Cardiac muscle cell (in vitro differentiated cells and primary cell): Measurements from ENCODE around the gene RCN1. TPM values are rescaled to one million over a fixed set of nuclear protein-coding genes. Genes with fewer than 3 reads are reported as not detected.

ENCODE experiments used
- DNase-seq, 2 donors: peaks; one replicate each; pipeline versions ENCODE4 v3.0.0 to v3.0.0-alpha.2; 2010 to 2017; ENCODE audit warnings: low read depth in 1 of 2, low spot score in 1 of 2
- H3K27ac ChIP-seq: fragments of 200-600 bp; sonication (generic); 2 replicates; pipeline ENCODE4 v1.5.1; 2016
- H3K27me3 ChIP-seq: fragments of 200-600 bp; sonication (generic); 2 replicates; pipeline ENCODE4 v1.6.0; 2016; ENCODE audit warnings: control low read depth
- H3K36me3 ChIP-seq: fragments of 200-600 bp; sonication (generic); 2 replicates; pipeline ENCODE4 v1.5.1; 2016; ENCODE audit warnings: control low read depth
- H3K4me1 ChIP-seq: fragments of 200-600 bp; sonication (generic); 2 replicates; pipeline ENCODE4 v1.8.1; 2017; ENCODE audit warnings: low read depth, mild to moderate bottlenecking, mixed run types
- H3K4me3 ChIP-seq: fragments of 200-600 bp; sonication (generic); 2 replicates; pipeline ENCODE4 v1.5.1; 2016; ENCODE audit warnings: mild to moderate bottlenecking
- H3K9me3 ChIP-seq: fragments of 200-600 bp; sonication (generic); 2 replicates; pipeline ENCODE4 v1.5.1; 2017; ENCODE audit warnings: low read depth, mild to moderate bottlenecking, control low read depth
- polyA plus RNA-seq: library from polyadenylated mRNA; unstranded; fragments of >200 nt; fragmentation: Nextera tagmentation; extraction: Ambion mirVana; gene quantifications from 2 replicates; pipeline ENCODE4 v1.2.1, GENCODE V29; 2016
- total RNA-seq: library from RNA; depleted of rRNA; stranded (reverse); fragments of >200 nt; gene quantifications from 2 replicates; pipeline ENCODE4 v1.2.3, GENCODE V29; 2016
- TF ChIP-seq, protein P1 (sequence below): IDR thresholded peaks from 2 replicates; pipeline ENCODE4 v1.5.1; 2012; ENCODE audit warnings: low read depth, mild to moderate bottlenecking, low read length

The RCN1 gene
- total and polyA plus RNA-seq, 2 experiments from 2014 or later = 64.5 to 125 TPM

DNA sequence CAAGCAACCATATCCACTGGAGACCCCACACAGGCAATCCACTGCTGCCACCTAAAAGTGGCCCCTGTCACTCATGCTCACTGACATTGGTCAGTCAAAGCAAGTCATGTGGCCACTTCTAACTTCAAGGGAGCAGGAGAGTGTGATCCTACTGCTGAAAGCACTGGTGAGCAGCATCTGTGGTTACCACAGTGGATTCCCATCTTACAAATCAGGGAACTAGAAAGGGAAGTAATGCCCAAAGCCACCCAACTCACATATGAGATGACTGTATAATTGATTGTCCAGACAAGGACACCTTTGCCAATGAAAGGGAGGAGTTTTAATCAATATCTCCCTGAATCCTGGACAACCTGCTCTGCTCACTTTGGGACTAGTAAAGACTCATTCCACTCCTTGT is 17.7 kb downstream of the RCN1 start:
- H3K4me3 ChIP-seq = no peak overlapping the region
- H3K36me3 ChIP-seq = peaks cover 3% of the 10 kb centered on the region
- H3K27ac ChIP-seq = no peak overlapping the region

DNA sequence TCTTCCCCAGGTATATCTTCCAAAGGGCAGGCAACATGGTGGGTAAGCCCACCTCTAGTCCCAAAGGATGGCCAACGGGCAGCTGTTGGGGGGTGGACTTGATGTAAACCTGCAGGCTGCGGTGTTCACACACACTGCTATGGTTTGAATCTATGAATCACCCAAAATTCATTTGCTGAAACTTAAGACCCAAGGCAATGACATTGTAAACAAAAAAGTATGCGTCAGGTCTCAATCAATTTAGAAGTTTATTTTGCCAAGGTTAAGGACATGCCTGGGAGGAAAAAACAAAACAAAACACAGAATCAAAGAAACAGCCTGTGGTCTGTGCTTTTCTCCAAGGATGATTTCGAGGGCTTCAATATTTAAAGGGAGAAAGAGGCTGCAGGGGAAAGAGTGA is 18.3 kb downstream of the RCN1 start:
- Histone ChIP-seq H3K9me3 (no peaks in the 10 kb centered on the region), H3K4me1 (no peaks in the 10 kb centered on the region)
- TF ChIP-seq, protein P1, sequence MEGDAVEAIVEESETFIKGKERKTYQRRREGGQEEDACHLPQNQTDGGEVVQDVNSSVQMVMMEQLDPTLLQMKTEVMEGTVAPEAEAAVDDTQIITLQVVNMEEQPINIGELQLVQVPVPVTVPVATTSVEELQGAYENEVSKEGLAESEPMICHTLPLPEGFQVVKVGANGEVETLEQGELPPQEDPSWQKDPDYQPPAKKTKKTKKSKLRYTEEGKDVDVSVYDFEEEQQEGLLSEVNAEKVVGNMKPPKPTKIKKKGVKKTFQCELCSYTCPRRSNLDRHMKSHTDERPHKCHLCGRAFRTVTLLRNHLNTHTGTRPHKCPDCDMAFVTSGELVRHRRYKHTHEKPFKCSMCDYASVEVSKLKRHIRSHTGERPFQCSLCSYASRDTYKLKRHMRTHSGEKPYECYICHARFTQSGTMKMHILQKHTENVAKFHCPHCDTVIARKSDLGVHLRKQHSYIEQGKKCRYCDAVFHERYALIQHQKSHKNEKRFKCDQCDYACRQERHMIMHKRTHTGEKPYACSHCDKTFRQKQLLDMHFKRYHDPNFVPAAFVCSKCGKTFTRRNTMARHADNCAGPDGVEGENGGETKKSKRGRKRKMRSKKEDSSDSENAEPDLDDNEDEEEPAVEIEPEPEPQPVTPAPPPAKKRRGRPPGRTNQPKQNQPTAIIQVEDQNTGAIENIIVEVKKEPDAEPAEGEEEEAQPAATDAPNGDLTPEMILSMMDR = no peak

More for the DNA sequence above, 17.7 kb downstream of the RCN1 start:
- DNase-seq = no peak
- Histone ChIP-seq H3K4me1 (no peaks in the 10 kb centered on the region), H3K9me3 (no peaks in the 10 kb centered on the region), H3K27me3 (no peaks in the 10 kb centered on the region)
- TF ChIP-seq, protein P1 = no peak

DNA sequence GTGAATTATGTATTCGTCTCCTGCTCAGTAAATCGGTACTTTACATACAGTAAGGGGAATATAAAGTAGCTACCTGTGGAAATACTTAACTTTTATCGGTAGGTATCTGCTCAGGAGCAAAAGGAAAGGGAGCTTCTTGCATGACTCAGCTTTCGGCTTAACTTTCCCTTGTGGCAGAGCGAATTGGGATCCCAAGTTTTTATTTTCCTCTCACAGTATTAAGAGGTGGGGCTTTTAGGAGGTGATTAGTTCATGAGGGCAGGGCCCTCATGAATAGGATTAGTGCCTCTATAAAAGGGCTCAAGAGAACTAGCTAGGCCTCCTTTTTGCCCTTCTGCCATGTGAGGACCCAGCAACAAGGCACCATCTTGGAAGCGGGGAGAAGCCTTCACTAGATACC is 18.7 kb downstream of the RCN1 start:
- Histone ChIP-seq H3K4me3 (no peak overlapping the region), H3K27me3 (no peaks in the 10 kb centered on the region), H3K27ac (no peak overlapping the region), H3K4me1 (no peaks in the 10 kb centered on the region), H3K9me3 (no peaks in the 10 kb centered on the region), H3K36me3 (no peaks in the 10 kb centered on the region)
- TF ChIP-seq, protein P1 = no peak
- DNase-seq = no peak

More for the DNA sequence above, 18.3 kb downstream of the RCN1 start:
- H3K27me3 ChIP-seq = no peaks in the 10 kb centered on the region
- H3K4me3 ChIP-seq = no peak overlapping the region
- DNase-seq = no peak
- peaks cover under 1% of the 10 kb centered on the region for H3K36me3 ChIP-seq
- no peak overlapping the region for H3K27ac ChIP-seq

DNA sequence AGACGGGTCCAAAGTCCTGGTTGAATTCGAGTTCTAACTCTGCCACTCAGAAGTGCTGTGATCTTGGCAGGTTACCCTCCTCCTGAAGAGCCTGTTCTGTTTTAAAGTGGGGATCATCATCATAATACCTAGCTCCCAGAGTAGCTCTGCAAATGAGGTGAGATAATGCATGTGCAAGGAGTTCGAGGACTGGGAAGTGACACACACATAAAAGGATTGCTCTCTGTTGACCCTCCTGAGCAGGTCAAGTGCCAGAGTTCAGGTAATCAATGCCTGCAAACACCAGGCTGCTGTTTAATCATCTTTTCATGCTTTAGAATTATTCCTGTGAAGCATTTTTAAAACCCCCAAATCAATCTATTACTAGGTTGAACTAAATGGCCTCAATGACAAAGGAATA is 19.9 kb downstream of the RCN1 start:
- H3K9me3 ChIP-seq = no peaks in the 10 kb centered on the region
- no peaks in the 10 kb centered on the region for H3K27me3 ChIP-seq
- no peaks in the 10 kb centered on the region for H3K4me1 ChIP-seq
- no peak overlapping the region for H3K4me3 ChIP-seq
- H3K36me3 ChIP-seq = no peaks in the 10 kb centered on the region
- TF ChIP-seq, protein P1 = no peak
- no peak for DNase-seq
- no peak overlapping the region for H3K27ac ChIP-seq

DNA sequence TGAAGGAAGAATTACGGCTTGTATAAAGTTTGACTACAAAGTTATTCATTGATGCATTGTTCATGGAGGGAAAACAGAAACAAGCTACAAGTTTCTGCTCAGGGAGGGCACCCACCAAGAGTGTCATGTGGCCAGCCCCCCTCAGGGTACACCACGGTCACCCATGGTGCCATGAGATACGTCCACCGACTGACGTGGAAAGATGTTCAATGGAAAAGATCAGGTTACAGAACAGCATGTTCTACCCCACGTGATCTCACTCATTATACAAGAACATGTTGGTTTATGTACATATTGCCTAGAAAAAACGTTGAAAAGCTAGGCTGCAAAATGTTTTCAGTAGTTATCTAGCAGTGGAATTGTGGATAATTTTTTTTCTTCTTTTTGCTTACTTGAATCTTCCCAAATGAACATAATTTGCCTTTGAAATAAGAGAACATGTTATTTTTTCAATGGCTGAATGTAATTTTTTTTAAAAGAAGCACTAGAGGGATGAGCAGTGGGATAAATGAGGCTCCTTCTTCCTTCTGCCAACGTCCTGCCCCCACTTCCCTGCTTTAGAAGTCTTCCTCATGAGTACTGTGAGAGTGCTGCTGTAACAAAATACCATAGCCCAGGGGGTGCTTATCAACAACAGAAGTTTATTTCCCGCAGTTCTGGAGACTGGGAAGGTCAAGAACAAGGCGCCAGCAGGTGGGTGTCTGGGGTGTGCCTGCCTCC is 22.5 kb downstream of the RCN1 start:
- TF ChIP-seq, protein P1 = no peak

More for the DNA sequence above, 22.5 kb downstream of the RCN1 start:
- no peak for DNase-seq
- Histone ChIP-seq H3K9me3 (no peaks in the 10 kb centered on the region), H3K27ac (no peak overlapping the region), H3K4me1 (no peaks in the 10 kb centered on the region), H3K27me3 (no peaks in the 10 kb centered on the region), H3K4me3 (no peak overlapping the region), H3K36me3 (no peaks in the 10 kb centered on the region)
